Right kidney (tissue), 9 donors: ENCODE measurements around the gene PCDH20.
"Not testable (repeated sequence)": the region's sequence is repeated elsewhere in the genome, so short reads cannot be mapped to it uniquely, and the experiment has no call there.

ENCODE experiments used
- DNase-seq: peaks from one replicate; pipeline ENCODE4 v3.0.0-alpha.2; 2016
- long read RNA-seq, 8 donors: transcript quantifications; one replicate each; lab custom pipeline, GENCODE V29; 2026

PCDH20 gene, protein sequence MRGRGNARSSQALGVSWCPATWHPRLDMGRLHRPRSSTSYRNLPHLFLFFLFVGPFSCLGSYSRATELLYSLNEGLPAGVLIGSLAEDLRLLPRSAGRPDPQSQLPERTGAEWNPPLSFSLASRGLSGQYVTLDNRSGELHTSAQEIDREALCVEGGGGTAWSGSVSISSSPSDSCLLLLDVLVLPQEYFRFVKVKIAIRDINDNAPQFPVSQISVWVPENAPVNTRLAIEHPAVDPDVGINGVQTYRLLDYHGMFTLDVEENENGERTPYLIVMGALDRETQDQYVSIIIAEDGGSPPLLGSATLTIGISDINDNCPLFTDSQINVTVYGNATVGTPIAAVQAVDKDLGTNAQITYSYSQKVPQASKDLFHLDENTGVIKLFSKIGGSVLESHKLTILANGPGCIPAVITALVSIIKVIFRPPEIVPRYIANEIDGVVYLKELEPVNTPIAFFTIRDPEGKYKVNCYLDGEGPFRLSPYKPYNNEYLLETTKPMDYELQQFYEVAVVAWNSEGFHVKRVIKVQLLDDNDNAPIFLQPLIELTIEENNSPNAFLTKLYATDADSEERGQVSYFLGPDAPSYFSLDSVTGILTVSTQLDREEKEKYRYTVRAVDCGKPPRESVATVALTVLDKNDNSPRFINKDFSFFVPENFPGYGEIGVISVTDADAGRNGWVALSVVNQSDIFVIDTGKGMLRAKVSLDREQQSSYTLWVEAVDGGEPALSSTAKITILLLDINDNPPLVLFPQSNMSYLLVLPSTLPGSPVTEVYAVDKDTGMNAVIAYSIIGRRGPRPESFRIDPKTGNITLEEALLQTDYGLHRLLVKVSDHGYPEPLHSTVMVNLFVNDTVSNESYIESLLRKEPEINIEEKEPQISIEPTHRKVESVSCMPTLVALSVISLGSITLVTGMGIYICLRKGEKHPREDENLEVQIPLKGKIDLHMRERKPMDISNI
- long read RNA-seq, donor 1, full-length matches to known transcripts = 3 of 3 reads
- long read RNA-seq, donor 1, partial matches to known transcripts = 0 of 3 reads
- long read RNA-seq, donor 1, other reads (novel, unspliced or antisense) = 0 of 3 reads
- long read RNA-seq, donor 2, full-length matches to known transcripts = 2 of 2 reads
- long read RNA-seq, donor 2, partial matches to known transcripts = 0 of 2 reads
- long read RNA-seq, donor 2, other reads (novel, unspliced or antisense) = 0 of 2 reads
- long read RNA-seq, donor 3 = 0 reads
- long read RNA-seq, donor 4, full-length matches to known transcripts = 1 of 1 reads
- long read RNA-seq, donor 4, partial matches to known transcripts = 0 of 1 reads
- long read RNA-seq, donor 4, other reads (novel, unspliced or antisense) = 0 of 1 reads
- long read RNA-seq, donor 5, full-length matches to known transcripts = 3 of 3 reads
- long read RNA-seq, donor 5, partial matches to known transcripts = 0 of 3 reads
- long read RNA-seq, donor 5, other reads (novel, unspliced or antisense) = 0 of 3 reads
- long read RNA-seq, donor 6 = 0 reads
- long read RNA-seq, donor 7, full-length matches to known transcripts = 4 of 4 reads
- long read RNA-seq, donor 7, partial matches to known transcripts = 0 of 4 reads
- long read RNA-seq, donor 7, other reads (novel, unspliced or antisense) = 0 of 4 reads
- long read RNA-seq, donor 8, full-length matches to known transcripts = 3 of 3 reads
- long read RNA-seq, donor 8, partial matches to known transcripts = 0 of 3 reads
- long read RNA-seq, donor 8, other reads (novel, unspliced or antisense) = 0 of 3 reads

DNA sequence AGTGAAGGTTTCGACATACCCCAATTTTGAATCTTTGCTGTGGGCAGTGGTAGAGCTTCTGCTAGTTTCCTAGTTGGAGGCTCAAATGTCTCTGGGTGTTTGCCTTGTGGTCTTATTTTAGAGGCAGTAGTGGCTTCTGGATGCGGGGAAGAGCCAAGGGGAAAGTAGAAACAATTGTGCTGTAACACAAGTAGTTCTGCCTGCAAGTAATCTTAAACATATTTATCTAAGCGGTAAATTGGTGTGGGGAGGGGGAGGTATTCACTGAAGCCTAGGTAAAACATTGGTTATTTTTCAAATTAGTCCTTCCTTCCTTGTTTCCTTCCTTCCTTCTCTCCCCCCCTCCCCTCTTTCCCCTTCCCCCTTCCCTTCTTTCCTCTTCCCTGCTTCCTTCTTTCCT lies at the start of gene PCDH20:
PCDH20 (minus strand) TSS at position 101 of the 400 bp plus-strand sequence. CDS start 691 bp downstream, outside the sequence.
- no peak for DNase-seq

DNA sequence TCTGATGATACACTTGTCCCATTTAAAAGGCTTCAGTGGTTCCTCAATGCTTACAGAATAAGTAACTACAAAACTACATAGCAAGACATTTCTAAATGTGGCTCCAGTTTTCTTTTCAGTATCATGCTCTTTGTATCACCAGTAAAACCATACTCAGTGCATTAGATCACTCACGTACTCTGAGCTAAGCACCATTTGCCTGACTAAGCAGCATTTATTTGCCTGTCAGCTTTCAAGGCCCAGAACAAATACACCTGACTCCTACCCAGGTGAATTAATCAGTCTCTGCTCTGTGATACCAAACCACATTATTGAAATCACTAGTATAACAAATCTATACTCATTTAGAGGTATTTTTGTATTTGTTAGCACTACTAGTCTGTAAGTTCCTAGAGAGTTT lies 47.4 kb upstream of the PCDH20 start:
- no peak for DNase-seq

DNA sequence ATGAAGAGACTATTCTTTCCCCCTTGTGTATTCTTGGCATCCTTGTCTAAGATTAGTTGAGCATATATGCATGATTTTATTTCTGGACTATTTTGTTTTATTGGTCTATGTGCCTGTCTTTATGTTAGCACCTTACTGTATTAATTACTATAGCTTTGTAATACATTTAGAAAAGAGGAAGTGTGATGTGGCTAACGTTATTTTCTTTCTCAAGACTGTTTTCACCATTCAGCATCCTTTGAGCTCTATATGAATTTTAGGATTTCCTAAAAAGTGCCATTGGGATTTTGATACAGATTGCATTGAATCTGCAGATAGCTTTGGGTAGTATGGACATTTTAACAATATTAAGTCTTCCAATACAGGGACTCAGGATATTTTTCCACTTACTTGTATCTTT lies 37.5 kb upstream of the PCDH20 start:
- no peak for DNase-seq

DNA sequence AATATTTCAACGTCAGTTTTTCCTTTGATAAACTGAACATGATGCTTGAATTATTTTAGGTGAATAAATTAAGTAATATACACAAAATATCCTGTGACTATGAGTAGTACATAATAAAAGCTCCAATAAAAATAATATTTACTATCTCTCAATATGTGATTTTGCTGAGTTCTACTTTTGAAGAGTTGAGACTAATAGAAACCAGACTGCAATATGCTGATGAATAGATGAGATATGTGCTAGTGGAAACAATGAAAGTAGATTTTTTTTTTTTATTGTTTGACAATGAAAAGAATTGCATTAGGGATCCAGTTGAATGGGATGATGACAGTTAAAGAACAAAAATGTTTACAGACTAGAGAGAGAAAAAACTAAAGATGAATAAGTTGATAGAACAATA lies 16.4 kb upstream of the PCDH20 start:
- DNase-seq = no peak

DNA sequence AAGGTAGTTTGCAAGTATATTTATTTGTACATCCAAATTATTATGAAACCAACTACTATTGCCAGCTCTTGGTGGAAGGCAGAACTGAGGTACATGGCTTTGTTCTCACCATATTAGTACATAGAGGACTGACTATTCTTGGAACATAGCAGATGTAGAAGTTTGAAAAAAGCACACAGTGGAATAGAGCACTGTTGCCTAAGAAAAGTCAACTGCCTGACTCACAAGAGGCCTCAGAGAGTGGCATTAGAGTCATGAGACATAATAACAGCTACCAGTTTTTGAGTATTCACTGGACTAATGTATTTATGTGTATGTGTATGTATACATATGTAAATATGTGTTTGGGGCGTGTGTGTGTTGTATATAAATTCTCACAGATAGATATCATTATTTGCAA lies 8.3 kb upstream of the PCDH20 start:
- no peak for DNase-seq

DNA sequence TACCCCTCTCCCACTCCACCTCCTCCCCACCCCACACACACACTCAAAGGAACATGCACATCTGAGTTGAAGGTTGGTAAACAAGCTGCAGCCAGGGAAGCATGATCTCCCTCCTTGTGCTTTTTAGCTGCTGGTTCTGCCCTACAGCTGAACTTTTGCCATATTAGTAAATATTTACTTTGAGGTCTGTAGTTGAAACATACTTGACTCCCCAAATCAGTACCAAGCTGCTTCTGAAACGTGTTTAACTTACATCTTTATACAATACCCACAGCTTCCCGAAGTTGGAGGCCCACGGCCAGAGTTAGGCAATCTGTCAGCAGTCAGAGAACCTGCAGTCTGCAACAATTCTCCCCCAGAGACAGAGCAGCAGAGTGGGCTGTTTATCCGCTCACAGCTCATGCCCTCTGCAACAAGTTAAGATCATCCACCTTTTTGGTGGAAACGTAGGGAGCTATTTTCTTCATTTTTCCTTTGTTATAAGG lies 1.5 kb upstream of the PCDH20 start:
- no peak for DNase-seq

DNA sequence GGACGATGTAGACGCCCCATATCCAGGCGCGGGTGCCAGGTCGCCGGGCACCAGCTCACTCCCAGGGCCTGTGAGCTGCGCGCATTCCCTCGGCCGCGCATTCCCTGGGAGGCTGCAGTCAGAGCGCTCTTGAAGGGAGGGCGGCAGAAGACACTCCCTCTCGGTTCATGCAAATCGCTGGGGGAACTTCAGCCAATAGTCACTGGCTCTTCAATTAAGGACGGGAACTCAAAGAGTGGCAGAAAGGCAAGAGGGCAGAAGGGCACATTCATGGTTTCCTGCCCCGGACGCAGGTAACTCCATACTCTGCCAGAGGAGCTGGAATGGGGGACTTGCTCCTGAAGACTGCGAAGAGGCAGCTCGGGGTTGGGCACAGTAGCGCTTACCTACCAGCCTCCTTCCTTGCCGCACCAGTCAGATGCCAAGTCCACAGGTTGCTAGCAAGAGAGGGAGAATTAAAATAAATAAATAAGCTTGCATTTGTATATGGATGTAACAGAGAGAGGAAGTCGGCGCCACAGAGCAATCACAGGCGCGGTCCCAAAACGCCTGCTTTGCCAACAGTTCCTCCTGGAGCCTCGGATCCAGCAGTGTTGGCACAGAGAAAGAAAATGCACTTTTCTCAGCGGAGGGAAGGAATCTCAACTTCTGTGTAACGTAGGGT lies 459 bp downstream of the PCDH20 start:
- peak; percentile 75 for DNase-seq

DNA sequence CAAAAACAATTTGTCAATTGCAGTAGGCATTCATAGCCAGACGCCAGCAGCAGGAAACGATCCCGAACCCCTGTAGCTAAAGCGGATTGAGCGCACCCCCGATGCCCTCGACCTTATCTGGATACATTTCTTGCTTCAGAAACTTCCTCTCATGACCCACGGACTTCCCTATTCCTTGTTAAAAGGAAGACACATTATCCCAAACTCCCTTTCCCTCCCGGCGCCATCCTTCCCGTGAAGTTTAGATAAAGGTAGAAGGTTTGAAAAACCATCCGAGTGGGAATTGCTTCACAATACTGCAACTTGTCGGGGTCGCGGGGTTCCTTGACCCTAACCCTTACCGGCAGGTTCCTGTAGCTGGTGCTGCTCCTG lies 977 bp downstream of the PCDH20 start:
- peak; percentile 74 for DNase-seq

DNA sequence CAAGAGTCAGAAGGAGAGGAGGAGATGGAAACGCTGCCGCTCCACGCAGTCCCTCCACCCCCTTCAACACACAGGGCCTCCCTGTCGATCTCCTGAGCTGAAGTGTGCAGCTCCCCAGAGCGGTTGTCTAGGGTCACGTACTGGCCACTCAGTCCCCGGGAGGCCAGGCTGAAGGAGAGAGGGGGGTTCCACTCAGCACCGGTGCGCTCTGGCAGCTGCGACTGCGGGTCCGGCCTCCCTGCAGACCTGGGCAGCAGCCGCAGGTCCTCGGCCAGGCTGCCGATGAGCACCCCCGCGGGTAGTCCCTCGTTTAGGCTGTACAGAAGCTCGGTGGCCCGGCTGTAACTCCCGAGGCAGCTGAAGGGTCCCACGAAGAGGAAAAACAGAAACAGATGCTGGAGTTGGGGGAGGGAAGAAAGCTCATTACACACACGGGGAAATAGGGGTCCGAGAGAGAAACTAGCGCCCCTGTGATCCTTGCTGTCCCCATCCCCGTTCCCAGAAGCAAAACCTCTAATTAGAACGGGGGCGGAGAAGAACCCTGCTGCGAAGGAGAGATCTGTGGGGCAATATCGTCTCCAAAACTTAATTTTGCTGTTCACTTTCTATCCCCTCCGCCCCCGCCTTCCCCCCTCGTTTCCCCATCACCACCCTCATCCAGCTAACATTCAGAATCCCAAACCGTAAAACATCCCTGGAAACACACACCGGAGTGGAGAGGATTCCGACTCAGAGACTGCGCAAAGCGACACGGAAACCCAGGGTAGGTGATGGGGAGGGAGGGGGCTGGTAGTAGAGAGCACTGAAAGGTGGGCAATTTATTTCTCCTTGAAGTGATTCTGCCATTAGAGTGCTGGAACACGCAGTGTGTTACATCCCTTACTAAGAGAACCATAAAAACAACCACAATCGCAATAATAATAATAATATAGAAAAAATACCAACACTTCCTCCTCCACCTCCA lies 1.8 kb downstream of the PCDH20 start:
- peak; percentile 60 for DNase-seq

DNA sequence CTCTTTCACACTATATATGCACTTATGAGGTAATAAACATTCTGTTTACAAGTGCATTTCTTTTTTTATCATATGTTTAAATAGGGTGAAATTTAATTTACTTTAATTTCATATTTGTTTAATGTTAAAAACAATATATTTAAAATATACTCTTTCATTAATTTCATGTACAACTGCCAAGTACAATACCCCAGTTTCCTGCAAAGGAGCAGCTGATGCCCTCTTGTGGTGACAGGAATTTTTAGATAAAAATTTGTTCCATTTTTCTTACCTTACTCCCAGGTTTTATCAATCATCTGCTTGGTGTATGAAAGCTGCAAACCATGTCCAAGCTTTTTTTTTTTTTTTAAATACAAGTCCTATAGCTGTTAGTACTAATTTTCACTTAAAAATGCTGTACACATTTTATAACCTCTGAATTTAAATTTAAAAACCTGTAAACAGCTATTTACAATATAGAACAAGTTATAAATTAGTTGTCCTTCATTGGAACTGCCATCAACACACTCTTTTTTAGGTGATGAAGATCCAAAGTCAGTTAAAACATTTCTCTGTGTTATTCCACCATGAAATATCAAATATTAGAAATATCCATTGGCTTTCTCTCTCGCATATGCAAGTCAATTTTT lies 4.9 kb downstream of the PCDH20 start:
- DNase-seq = no peak

DNA sequence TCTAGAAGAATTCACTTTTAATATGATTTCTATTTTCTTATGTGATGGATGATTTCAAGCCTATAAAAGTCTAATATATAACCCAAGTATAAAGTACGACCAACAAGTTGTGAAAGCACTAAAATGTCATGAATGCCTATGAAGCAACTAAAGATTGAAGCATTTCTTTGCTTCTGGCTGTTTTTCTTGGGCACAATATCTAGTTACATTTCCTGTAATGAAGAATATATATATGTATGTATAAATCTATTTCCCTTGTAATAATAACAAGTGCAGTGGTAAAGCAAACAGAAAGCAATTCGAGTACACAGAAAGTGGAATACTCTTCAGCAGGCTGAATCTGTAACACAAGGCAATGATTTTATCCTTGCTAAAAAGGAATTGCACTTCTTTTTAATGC lies 5.4 kb downstream of the PCDH20 start:
- no peak for DNase-seq

DNA sequence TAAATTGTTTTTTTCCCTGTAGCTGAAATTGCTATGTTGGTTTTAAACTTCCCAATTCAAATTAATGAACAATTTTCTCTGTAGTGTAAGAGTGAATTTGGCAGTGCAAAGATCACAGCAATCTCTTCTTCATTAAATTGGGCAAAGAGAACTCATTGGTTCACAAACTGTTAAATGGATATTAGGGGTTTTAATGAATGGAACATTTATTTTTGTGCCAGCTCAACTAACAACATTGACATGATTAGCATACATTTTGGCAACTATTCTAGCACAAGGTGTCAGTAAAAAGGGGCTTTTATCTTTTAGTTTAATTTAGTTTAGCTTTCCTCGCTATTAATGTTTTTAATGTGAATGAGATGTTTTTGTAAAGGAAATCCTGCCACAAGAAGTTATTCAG lies 7.1 kb downstream of the PCDH20 start:
- no peak for DNase-seq

DNA sequence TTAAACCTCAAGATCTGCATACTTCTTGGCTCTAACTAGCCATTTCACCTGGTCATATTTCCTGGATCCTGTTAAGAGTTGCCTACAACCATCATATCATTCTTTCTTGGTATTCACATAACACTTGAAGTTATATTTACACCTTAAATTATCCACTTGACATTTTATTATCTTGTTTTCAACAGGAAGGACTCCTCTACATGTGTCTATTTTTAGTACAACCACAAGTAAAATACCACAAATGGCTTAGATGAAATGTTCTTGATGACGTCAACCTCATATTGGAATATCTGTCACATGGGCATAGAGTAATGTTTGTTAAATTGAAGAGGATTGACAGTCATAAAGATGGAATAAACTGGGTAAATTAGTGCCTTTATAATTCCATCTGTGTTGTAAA lies 9.4 kb downstream of the PCDH20 start:
- no peak for DNase-seq

DNA sequence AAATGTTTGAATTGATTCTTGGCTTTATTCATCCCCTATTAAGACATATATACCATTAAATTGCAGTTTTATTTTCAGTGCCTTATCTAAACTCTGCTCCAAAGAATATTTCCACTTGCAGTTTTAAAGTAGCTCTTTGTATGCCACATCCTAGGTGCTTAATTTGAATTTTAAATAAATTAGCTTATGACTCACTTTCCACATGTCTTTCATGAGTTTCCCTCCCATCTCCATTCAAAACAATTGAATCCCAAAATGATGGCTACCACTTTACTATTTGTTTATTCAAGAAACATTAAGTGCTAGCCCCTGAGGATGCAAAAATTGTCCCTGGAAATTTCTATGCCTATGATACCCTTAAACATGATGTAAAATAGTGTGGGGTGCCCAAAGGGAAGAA lies 19.5 kb downstream of the PCDH20 start:
- DNase-seq = no peak

DNA sequence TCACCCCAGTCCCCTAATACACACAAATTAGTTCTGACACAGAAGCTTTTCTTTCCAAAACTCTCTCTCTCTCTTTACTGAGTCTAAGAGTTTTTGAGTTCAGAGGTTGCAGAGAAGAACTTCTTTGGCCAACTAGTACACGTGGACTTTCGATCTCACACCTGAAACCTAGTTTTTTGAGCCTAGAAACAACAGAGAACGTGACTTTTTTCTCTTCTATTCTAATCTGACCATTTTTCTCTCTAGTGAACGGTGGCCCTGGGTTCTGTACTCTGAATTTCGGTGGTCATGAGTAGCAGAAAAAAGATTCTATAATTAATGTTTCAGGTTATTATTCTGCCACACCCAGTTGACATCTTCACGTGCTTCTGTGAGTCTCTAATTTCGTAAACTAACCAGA lies 24.2 kb downstream of the PCDH20 start:
- no peak for DNase-seq

DNA sequence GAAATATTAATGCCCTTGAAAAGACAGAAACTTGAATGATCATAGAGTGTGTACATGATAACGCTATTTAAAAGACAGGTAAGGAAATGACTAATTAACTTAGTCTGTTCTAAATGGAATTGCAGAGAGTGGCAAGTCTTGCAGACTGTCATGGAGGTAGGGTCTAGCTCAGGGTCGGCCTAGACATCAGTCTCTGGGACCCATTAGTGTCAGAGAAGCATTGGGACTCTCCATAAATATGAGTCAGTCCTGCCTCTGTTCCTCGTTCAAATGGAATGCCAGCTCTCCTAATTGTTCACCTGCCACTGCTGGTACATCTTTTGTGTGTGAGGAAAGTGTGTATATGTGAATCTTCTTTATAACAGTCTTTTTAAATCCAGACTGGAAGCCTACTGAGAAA lies 28.0 kb downstream of the PCDH20 start:
- no peak for DNase-seq

DNA sequence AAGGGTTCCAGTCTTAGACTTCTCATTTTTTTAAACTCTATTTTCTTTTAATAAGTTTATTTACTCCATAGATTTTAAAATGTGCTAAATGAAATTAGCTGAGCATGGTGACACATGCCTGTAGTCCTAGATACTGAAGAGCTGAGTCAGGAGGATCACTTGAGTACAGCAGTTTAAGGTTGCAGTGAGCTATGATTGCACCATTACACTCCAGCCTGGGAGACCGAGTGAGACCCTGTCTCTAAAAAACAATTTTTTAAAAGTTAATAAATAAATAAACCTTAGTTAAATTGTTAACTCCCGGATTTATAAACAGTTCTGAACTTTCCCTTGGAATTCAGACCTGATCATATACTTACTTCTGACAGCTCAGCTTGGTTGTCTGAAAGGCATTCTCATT lies 32.5 kb downstream of the PCDH20 start:
- DNase-seq = no peak

DNA sequence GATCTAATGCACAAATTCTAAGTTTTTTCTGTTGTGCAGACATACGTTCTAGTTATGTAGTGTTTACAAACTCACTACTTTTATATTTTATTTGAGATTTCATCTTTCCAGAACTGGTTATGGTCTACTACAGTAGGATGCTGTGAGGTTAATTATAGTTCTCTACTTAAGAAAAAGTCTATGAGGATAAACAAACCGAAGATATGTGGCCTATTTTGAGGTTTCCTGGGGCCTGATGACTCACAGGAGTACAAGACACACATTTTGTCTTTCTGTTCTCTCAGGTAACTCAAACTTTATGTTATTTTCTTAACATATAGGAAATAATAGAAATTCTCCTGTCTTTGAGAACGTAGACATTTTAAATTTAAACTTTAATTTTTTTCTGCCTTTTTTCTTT lies 45.1 kb downstream of the PCDH20 start:
- no peak for DNase-seq

DNA sequence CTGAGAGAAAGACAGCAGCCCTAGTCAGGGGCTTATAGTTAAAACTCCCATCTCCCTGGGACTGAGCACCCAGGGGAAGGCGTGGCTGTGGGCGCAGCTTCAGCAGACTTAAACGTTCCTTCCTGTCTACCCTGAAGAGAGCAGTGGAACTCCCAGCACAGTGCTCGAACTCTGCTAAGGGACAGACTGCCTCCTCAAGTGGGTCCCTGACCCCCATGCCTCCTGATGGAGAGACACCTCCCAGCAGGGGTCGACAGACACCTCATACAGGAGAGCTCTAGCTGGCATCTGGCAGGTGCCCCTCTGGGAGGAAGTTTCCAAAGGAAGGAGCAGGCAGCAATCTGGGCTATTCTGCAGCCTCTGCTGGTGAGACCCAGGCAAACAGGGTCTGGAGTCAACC lies 51.0 kb downstream of the PCDH20 start:
- not testable (repeated sequence) for DNase-seq
